Measurements from ENCODE around the gene CALCOCO1. TPM values are rescaled to one million over a fixed set of nuclear protein-coding genes. Genes with fewer than 3 reads are reported as not detected.

CALCOCO1 gene
- total RNA-seq, 2 donors from 2014 or later = 272 to 336 TPM

GRCh38 chr12:53733051-53733806 lies 6.0 kb upstream of the CALCOCO1 start:
- no peak for TF ChIP-seq CTCF (IDR thresholded peaks at IDR 0.05)
- Histone ChIP-seq H3K27me3 (replicated peaks; ENCODE audit: insufficient read depth) (no peaks in the 10 kb centered on the region), H3K9me3 (no peaks in the 10 kb centered on the region), H3K4me3 (no peak overlapping the region), H3K27ac (peak overlapping the region; percentile 48 to 61), H3K36me3 (no peaks in the 10 kb centered on the region), H3K4me1 (ENCODE audit: control insufficient read depth in 1 of 2, low read depth in 2 of 2) (peaks cover 0 to 45% of the 10 kb centered on the region in 2 donors)
- no peak for DNase-seq (ENCODE audit: low spot score)
- ATAC-seq (ENCODE audit: insufficient number of reproducible peaks, low FRiP score, low read depth) = no peak

- no peak for DNase-seq (ENCODE audit: low spot score)
- no peak for ATAC-seq (ENCODE audit: insufficient number of reproducible peaks, low FRiP score, low read depth)
- Histone ChIP-seq H3K27me3 (replicated peaks; ENCODE audit: insufficient read depth) (no peaks in the 10 kb centered on the region), H3K4me1 (ENCODE audit: control insufficient read depth in 1 of 2, low read depth in 2 of 2) (peaks cover 11 to 52% of the 10 kb centered on the region in 2 donors), H3K27ac (no peak overlapping the region), H3K4me3 (no peak overlapping the region), H3K9me3 (no peaks in the 10 kb centered on the region), H3K36me3 (peaks cover under 1% of the 10 kb centered on the region)
- TF ChIP-seq CTCF (IDR thresholded peaks at IDR 0.05) = no peak
Observed at GRCh38 chr12:53729644-53730043, 2.4 kb upstream of the CALCOCO1 start.

- ATAC-seq (ENCODE audit: insufficient number of reproducible peaks, low FRiP score, low read depth) = no peak
- no peaks in the 10 kb centered on the region for H3K27me3 ChIP-seq (replicated peaks; ENCODE audit: insufficient read depth)
- TF ChIP-seq CTCF (IDR thresholded peaks at IDR 0.05) = no peak
Observed at GRCh38 chr12:53728206-53728605, 954 bp upstream of the CALCOCO1 start.

GRCh38 chr12:53726946-53727309 lies 324 bp downstream of the CALCOCO1 start:
- Histone ChIP-seq H3K9me3 (no peaks in the 10 kb centered on the region), H3K4me1 (ENCODE audit: control insufficient read depth in 1 of 2, low read depth in 2 of 2) (peaks cover 11 to 41% of the 10 kb centered on the region in 2 donors), H3K27ac (peak overlapping the region; percentile 62 to 67), H3K27me3 (replicated peaks; ENCODE audit: insufficient read depth) (no peaks in the 10 kb centered on the region), H3K4me3 (peak overlapping the region; percentile 83), H3K36me3 (peaks cover 22% of the 10 kb centered on the region)
- ATAC-seq (ENCODE audit: insufficient number of reproducible peaks, low FRiP score, low read depth) = no peak
- no peak for TF ChIP-seq CTCF (IDR thresholded peaks at IDR 0.05)
- DNase-seq (ENCODE audit: low spot score) = no peak

More at GRCh38 chr12:53728206-53728605, 954 bp upstream of the CALCOCO1 start:
- Histone ChIP-seq H3K36me3 (peaks cover 15% of the 10 kb centered on the region), H3K27ac (peak overlapping the region; percentile 46 to 80), H3K9me3 (no peaks in the 10 kb centered on the region), H3K4me1 (ENCODE audit: control insufficient read depth in 1 of 2, low read depth in 2 of 2) (peaks cover 11 to 41% of the 10 kb centered on the region in 2 donors), H3K4me3 (peak overlapping the region; percentile 83)
- DNase-seq (ENCODE audit: low spot score) = no peak

- Histone ChIP-seq H3K4me3 (peak overlapping the region; percentile 83), H3K27me3 (replicated peaks; ENCODE audit: insufficient read depth) (no peaks in the 10 kb centered on the region), H3K4me1 (ENCODE audit: control insufficient read depth in 1 of 2, low read depth in 2 of 2) (peaks cover 11 to 35% of the 10 kb centered on the region in 2 donors), H3K36me3 (peaks cover 28% of the 10 kb centered on the region), H3K9me3 (no peaks in the 10 kb centered on the region), H3K27ac (peak overlapping the region in 1 of 2 donors; percentile 67)
- TF ChIP-seq CTCF (IDR thresholded peaks at IDR 0.05) = no peak
- DNase-seq (ENCODE audit: low spot score) (no peak), ATAC-seq (ENCODE audit: insufficient number of reproducible peaks, low FRiP score, low read depth) (no peak)
Observed at GRCh38 chr12:53726341-53726740, 911 bp downstream of the CALCOCO1 start.

All from thoracic aorta (tissue), 2 donors.